GM19035 (cell line): ENCODE measurements around the gene MRPL39.

Experiments
- ATAC-seq: cut with Tn5 transposase; IDR thresholded peaks from one replicate; pipeline ENCODE4 v1.9.1; 2021; ENCODE audit not compliant: unreplicated experiment

MRPL39 gene

DNA sequence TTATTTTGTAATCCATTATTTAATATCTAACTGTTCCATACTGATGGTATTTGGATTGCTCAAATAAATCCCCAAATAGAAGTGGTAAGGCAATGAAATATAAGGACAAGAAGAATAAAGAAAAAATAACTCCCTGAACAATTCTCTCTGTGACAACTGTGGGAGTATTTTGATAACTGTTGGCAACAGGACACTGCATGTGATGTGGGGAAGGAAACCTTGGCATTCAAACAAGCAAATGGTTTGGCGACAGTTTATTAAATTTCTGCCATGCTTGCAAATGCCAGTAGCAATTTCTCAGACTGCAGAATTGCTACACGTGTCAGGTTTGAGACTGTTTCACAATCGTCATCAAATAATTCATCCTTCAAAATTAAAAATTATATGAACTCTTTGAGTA lies 8.6 kb upstream of the MRPL39 start:
- ATAC-seq, result no peak

DNA sequence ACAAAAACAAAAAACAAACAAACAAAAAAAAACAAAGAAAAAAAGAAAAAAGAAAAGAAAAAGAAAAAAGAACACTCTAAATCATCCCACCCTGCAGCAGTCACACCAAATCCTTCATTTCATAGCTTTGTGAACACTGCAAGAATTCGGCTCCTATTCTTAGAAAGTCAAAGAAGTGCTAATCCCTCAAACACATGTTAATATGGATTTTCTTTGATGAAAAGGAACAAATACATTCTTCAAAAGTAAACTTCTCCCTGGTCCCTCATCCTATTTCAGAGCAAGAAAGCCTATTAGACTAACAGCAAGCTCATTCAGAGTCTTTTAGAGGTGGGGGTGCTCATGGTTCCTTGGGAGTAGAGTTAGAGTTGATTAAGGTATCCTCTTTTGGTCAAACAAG lies 7.2 kb upstream of the MRPL39 start:
- ATAC-seq, result no peak

DNA sequence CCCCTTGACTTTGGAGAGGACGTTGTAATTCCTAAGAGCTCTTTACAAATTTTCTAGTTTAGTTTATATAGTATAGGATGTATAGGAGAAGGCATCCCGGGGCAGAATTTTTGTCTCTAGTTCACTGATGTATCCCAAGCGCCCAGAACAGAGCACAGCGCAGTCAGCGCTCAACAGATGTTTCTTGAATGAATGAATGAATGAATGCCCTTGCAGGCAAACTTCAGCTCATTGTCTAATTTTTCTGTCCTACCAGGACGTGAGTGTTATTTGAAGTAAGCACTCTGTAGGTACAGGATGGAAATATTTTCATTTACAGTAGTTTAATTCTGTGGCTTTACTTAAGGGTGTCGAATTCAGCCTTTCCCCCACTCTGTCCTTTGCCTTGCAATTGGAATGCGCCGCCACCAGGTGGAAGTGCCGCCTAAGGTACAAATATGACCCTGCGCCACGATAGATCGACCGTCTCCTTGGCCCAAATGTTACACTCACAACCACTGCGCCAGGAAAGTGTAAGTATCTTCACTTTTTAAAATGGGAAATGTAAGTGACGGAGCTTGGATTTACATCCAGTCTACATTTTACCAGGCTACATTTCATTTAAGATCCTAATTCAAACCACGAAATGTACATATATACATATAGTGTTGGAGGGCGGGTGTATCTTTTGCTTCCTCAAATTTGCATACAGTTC lies 910 bp upstream of the MRPL39 start:
- peak; percentile 76 for ATAC-seq

DNA sequence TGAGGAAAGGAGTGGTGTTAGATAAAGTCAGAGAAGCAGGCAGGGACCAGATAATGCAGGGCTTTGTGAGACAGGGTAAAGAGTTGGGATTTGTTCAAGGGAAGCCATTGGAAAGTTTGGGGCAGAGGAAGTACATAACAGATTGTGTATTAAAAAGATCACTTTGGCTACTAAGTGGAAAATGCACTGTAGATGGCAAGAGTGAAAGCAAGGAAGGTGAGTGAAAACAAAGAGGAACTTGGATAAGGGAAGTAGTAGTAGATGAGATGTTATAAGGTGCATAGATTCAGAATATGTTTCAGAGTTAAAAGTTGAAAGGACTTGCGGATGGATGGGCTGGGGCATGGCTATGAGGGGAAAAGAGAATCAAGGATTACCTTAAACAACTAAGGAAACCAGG lies 17.4 kb downstream of the MRPL39 start:
- no peak for ATAC-seq

DNA sequence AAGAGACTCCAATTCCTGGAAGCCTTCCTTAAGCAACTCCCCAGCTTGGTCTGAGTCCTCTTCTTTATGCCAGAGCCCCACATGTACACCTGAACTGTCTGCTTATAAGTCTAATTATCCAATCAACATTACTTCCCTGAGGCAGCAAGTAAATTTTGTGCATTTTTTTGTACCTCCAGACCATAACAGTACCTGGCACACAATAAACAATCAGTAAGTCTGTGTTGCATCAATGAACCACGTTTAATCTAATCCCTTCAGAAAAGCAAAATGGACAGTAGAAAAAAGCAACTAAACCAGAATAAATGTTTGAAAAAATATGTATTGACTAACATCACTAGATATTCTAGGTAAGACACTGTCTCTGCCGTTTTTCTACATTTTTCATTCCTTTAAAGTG lies 20.5 kb downstream of the MRPL39 start:
- ATAC-seq, result no peak

- no peak for ATAC-seq
Observed at GRCh38 chr21:25586326-25586725, 21.0 kb downstream of the MRPL39 start.

DNA sequence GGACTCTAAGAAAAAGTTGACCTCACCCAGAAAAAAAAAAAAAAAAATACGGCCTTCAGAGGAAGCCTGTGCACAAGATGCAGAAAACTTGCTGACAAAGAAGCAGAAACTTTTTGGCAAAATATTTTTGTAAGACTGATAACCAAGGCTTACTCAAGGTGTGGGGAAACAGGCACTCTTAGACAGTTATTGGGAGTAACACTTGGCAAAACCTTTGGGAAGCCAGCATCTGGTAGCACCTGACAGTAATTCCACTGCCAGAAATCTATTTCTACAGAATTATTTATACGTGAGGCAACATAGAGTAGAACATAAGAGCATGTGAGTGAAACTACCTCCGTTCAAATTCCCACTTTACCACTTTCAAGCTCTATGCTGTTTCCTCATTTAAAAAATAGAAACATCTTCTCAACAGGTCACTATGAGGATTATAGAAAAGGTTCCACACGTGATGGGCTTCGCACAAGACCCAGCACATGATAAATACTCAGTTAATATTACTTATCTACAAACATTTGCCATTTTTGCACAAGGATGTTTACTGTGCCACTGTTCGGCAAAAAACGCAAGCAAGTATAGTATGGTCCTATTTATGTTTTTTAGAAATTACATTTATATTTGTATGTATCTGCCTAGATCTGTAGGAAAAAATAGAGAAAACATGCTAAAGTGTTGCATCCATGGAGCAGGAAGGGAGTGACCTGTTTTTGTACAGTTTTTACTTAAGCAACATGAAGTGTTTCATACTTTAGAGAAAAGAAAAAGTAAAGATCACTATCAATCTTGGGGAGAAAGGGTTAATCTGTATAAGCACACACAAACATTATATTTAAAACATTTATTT lies 22.2 kb downstream of the MRPL39 start:
- ATAC-seq, result no peak

DNA sequence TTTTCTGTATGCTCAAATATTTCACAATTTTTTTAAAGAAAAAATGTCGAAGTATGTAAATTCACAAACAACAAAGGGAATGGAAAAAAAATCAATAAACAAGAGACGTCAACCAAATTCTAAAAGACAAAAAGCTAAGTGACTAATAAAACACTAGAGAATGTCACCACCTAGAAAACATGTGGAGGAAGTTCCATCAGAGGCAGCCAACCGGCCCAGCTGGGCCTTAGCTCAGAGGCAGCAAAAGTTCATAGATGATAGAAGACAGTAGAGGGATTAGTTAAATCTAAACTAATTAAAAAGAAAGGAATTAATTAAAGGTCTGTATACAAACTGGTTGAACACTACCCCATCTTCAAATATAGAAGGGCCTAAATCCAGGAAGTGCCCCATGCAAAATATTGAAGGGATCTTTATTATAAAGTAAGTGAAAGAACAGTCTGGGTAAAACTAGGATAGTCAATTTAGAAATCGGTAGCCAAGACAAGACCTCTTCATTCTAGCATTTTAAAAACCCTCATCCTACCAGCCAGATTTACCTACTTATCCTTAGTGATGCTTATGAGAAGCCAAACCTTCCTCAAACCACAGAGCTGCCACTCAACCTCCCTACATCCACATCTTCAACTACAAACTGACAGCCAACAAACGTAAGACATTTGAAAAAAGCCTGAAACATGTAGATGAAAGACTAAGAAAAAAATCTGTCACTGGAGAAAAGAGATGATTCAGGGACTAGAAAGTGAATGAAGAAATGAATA lies 23.7 kb downstream of the MRPL39 start:
- no peak for ATAC-seq

DNA sequence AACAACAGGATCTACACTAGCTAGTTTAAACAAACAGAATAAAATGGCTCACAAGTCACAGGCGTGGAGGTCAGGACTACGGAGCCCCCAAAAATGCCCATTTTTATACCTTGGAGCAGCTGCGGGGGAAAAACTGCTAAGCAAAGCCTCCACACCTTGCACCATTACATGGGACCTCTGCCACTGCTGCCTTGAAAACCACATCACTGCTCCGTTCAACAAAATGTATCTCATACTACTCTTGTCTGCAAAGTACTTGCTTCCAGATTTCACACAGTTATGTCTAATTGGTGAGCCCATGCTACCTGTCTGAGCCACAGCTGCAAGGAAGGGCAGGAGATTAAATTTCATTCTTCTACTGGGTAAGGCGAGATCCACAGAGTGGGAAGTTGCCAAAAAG lies 24.4 kb downstream of the MRPL39 start:
- no peak for ATAC-seq

- no peak for ATAC-seq
Observed at GRCh38 chr21:25582164-25582790, 25.0 kb downstream of the MRPL39 start.

DNA sequence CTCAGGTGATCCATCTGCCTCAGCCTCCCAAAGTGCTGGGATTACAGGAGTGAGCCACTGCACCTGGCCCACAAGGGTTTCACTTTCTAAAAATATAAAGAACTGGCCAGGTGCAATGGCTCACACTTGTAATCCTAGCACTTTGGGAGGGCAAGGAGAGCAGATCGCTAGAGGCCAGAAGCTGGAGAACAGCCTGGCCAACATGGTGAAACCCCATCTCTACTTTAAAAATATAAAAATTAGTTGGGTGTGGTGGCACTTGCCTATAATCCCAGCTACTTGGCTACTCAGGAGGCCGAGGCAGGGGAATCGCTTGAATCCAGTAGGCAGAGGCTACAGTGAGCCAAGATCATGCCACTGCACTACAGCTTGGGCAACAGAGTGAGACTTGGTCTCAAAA lies 25.7 kb downstream of the MRPL39 start:
- ATAC-seq, result no peak

DNA sequence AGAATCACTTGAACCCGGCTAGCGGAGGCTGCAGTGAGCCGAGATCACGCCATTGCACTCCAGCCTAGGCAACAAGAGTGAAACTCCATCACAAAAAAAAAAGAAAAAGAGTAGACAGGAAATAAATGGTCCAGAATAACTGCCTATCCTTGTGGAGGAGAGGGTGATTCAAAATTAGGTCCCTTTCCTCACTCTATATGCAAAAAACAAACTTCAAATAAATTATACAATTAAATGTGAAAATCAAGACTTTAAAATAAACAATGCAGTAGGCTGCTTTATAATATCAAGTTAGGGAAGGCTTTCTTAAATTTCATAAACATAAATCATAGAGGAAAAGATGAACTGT lies 26.4 kb downstream of the MRPL39 start:
- no peak for ATAC-seq

GRCh38 chr21:25579226-25580013 lies 27.9 kb downstream of the MRPL39 start:
- no peak for ATAC-seq

DNA sequence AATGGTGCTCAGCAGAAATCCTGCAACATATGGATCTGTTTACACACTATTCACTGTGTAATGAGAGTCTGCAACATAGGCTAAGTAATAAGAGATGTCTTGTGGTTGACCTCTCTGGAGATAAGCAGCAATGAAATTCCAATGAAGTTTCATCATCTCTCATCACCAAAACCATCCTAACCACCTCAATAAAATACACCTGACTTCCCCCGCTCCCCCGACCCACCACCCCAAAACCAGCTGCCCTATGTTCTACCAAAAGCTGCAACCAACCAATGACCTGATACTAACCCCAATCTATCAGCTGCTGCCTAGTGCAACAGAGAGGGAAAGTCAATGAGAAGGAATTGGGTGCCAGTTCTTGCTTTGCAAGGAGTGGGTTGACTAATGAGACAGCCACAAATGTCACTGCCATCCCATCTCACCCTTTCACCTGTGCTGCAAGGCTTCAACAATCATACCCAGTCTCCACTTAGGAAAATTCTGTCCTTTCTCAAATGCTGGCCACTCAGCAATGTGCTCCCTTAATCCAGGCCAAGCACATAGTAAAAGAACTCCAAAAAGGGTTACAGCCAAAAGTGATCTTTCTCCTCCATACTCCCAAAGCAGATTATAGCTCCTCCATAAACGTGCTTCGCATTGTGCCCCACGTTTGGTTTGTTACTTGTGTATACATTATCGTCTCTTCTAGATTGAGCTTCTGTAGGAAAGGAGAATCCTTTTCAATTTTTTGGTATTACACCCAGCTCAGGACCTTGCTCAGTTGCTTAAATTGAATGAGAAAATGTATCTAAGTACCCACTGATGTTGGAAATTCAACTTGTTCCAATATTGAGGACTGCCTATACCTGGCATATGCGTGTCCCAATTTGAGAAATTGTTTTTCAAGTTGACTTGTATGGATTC lies 29.0 kb downstream of the MRPL39 start:
- ATAC-seq, result peak; percentile 17

- ATAC-seq, result no peak
Observed at GRCh38 chr21:25577424-25578055, 29.7 kb downstream of the MRPL39 start.

DNA sequence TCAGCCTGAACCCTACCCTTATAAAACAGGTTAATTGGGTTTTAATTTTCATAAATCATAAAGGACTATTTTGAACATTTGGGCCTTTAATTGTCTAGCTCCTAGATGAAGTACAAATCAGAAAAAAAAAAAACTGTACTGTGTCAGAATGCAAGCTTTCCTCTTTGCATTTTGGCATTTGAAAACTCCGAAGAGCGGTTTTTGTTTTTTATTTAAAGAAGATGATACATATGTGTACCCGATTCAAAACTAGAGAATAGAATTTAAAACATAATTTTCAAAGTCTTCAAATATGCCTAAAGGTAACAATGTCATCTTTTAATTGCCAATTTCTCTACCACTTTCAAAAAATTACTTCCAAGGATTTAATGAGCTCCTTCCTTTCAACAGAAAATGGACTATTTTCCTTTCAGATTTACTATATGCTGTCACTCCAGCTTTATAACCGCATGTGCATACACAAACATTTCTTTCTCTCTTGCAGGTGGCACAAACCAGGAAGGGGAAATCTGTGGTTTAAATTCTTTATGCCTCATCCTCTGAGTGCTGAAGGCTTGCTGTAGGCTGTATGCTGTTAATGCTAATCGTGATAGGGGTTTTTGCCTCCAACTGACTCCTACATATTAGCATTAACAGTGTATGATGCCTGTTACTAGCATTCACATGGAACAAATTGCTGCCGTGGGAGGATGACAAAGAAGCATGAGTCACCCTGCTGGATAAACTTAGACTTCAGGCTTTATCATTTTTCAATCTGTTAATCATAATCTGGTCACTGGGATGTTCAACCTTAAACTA lies 33.7 kb downstream of the MRPL39 start:
- ATAC-seq, result no peak

DNA sequence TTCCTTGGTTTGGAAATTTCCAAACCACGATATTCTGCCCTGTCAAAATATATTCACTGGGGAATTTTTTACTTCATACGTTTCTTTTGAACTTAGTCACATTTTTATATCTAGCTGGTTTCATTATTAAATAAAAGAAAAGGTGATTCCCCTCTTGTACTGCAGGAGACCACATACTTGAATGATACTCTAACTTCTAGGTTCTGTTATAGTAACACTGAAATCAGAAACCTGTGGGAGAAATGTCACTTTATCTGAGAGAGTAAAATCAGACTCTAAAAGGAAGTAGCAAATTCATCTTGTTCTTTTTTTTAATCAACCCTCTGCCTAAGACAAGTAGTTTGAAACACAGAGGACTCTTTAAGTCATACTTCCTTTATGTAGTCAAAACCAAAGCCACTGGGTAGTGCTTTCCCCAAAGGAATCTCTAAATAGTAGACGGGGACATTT lies 34.4 kb downstream of the MRPL39 start:
- peak; percentile 52 for ATAC-seq

- no peak for ATAC-seq
Observed at GRCh38 chr21:25571726-25572121, 35.6 kb downstream of the MRPL39 start.
